Measurements from ENCODE around the gene GDPD3.
A peak's percentile ranks its signal among the peaks of the same experiment; 100 is the strongest.
"Not testable (repeated sequence)": the region's sequence is repeated elsewhere in the genome, so short reads cannot be mapped to it uniquely, and the experiment has no call there.

The GDPD3 gene

GRCh38 chr16:30124985-30125379 is 11.6 kb upstream of the GDPD3 start:
- no peak for DNase-seq (ENCODE audit: low spot score)

GRCh38 chr16:30122604-30123160 is 9.3 kb upstream of the GDPD3 start:
- peak; percentile 36 for DNase-seq (ENCODE audit: low spot score)

- no peak for DNase-seq (ENCODE audit: low spot score)
Measured at GRCh38 chr16:30121741-30122571, 8.6 kb upstream of the GDPD3 start.

GRCh38 chr16:30120340-30121105 is 7.2 kb upstream of the GDPD3 start:
- DNase-seq (ENCODE audit: low spot score) = no peak

- no peak for DNase-seq (ENCODE audit: low spot score)
Measured at GRCh38 chr16:30119428-30119827, 6.1 kb upstream of the GDPD3 start.

GRCh38 chr16:30117768-30118167 is 4.4 kb upstream of the GDPD3 start:
- no peak for DNase-seq (ENCODE audit: low spot score)

- DNase-seq (ENCODE audit: low spot score) = no peak
Measured at GRCh38 chr16:30116291-30117207, 3.2 kb upstream of the GDPD3 start.

GRCh38 chr16:30115238-30115637 is 1.9 kb upstream of the GDPD3 start:
- DNase-seq (ENCODE audit: low spot score) = no peak

- not testable (repeated sequence) for DNase-seq (ENCODE audit: low spot score)
Measured at GRCh38 chr16:30114833-30115232, 1.5 kb upstream of the GDPD3 start.

GRCh38 chr16:30114411-30114810 is 1.1 kb upstream of the GDPD3 start:
- DNase-seq (ENCODE audit: low spot score) = no peak

GRCh38 chr16:30113711-30114333 is 485 bp upstream of the GDPD3 start:
- DNase-seq (ENCODE audit: low spot score) = no peak

GRCh38 chr16:30112197-30113030 is 923 bp downstream of the GDPD3 start:
- peak; percentile 66 for DNase-seq (ENCODE audit: low spot score)

- no peak for DNase-seq (ENCODE audit: low spot score)
Measured at GRCh38 chr16:30110661-30111060, 2.7 kb downstream of the GDPD3 start.

- no peak for DNase-seq (ENCODE audit: low spot score)
Measured at GRCh38 chr16:30108059-30108850, 5.1 kb downstream of the GDPD3 start.

- no peak for DNase-seq (ENCODE audit: low spot score)
Measured at GRCh38 chr16:30104492-30104891, 8.8 kb downstream of the GDPD3 start.

- no peak for DNase-seq (ENCODE audit: low spot score)
Measured at GRCh38 chr16:30104090-30104489, 9.2 kb downstream of the GDPD3 start.

- no peak for DNase-seq (ENCODE audit: low spot score)
Measured at GRCh38 chr16:30096862-30097563, 16.3 kb downstream of the GDPD3 start.

- DNase-seq (ENCODE audit: low spot score) = peak; percentile 90
Measured at GRCh38 chr16:30096105-30096861, 17.1 kb downstream of the GDPD3 start, which contains the start of gene YPEL3. TSS of gene YPEL3 (minus strand) at chr16:30096213. CDS start at chr16:30095482, 731 bp downstream.
